GM19467 (cell line): ENCODE measurements around the gene FGGY.
"Not testable (repeated sequence)": the region's sequence is repeated elsewhere in the genome, so short reads cannot be mapped to it uniquely, and the experiment has no call there.

Experiments
- ATAC-seq: cut with Tn5 transposase; IDR thresholded peaks from one replicate; pipeline ENCODE4 v1.9.1; 2021; ENCODE audit warnings: mild to moderate bottlenecking, moderate library complexity; ENCODE audit not compliant: unreplicated experiment

FGGY gene

DNA sequence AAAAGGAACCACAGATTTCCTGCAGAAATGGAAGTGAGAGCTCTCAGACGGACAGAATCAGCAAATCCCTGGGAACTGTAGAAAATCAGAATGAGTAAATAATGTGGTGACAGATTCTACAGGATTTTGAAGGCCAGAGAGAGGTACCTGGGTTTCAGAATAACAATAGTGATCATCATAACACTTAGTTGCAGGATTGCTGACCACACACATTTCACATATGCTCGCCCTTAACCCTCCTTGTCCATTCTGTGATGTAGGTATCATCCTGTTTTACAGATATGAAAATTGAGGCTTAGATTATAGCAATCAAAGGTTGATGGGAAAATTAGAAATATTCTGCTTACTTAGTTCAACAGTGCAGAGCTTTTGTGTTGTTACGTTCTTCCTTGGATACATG, 419.9 kb downstream of the FGGY start:
- no peak for ATAC-seq

GRCh38 chr1:59718064-59718988, 421.4 kb downstream of the FGGY start:
- no peak for ATAC-seq

DNA sequence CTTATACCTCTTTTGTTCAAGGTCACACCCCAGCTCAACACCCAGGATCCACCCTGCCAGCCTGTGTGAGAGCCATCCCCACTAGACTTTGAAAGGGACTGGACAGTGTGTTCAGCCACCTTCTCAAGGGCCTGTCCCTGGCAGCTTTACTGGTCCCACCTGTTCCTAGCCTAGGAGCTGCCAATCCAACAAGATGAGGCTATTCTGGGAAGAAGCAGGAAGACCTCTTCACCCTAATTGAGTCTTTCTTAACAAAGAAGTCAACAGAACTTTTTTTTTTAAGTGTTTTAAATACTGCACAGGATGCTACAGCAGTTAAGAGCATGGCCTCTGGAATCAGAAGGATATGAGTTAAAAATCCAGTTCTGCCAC, 422.1 kb downstream of the FGGY start:
- ATAC-seq, result no peak

GRCh38 chr1:59720326-59721115, 423.6 kb downstream of the FGGY start:
- no peak for ATAC-seq

DNA sequence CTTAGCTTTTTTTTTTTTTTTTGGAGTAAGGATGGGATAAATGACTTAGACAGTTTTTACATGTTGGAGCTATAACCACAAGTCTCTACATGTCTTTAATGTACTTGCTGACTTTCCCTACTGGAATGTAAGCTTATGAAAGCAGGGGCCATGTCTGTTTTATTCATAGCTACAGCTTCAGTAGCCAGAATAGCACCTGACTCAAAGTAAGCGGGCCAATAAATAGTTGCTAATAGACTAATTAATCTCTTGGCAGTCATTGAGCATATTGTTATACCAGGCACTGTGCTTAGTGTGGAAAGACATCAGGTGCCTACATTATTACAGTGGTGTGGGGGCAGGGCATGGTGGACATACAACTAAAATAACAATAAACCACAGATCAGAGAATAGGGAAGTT, 433.4 kb downstream of the FGGY start:
- no peak for ATAC-seq

- no peak for ATAC-seq
Observed at GRCh38 chr1:59730759-59731478, 434.0 kb downstream of the FGGY start.

GRCh38 chr1:59731591-59731990, 434.7 kb downstream of the FGGY start:
- no peak for ATAC-seq

DNA sequence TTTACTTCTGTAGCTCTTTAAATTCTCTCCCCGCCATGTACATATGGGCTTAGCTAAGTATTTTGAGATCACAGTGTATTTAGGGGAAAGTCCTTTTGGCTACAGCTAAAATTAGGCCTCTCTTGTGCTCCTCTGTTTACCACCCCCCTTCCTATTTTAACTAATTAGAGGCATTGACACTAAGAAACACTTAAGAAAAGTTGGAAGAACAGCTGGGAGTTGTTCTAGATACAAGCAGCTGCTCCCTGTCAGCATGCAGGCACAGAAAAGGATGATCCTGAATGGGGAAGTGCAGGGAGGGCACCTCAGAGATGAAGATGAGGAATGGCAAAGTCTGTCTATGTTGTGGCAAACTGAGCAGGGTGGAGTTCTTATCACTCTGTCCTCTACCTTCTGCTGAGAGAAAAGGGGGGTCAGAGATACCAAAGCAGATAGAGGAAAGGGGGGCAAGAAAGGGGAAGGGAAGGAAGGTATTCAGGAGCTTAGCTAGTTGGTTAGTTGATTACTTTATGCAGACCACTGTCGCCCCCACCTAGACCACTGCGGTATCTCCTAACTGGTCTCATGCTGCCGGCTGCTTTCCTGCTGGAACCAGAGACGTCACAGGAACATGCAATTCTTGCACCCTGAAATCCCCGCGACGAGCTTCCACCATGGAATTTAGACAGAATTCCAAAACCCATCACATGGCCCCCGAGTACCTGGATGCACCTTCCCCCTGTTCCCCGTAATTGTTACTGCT, 435.5 kb downstream of the FGGY start:
- ATAC-seq, result no peak

- no peak for ATAC-seq
Observed at GRCh38 chr1:59733443-59734141, 436.7 kb downstream of the FGGY start.

DNA sequence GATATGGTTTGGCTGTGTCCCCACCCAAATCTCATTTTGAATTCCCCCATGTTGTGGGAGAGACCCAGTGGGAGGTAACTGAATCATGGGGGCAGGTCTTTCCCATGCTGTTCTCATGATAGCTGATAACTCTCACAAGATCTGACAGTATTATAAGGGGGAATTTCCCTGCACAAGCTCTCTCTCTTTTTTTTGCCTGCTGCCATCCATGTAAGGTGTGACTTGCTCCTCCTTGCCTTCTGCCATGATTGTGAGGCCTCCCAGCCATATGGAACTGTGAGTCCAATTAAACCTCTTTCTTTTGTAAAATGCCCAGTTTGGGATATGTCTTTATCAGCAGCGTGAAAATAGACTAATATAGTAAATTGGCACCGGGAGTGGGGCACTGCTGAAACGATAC, 439.0 kb downstream of the FGGY start:
- ATAC-seq, result not testable (repeated sequence)

DNA sequence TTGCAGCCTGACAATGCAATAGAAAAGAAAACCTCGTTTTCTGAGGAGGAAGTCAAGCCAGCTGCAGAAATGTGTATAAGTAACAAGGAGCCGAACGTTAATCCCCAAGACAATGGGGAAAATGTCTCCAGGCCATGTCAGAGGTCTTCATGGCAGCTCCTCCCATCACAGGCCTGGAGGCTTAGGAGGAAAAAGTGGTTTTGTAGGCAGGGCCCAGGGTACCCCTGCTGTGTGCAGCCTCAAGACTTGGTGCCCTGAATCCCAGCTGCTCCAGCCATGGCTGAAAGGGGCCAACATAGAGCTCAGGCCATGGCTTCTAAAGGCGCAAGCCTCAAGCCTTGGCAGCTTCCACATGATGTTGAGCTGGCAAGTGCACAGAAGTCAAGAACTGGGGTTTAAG, 439.9 kb downstream of the FGGY start:
- no peak for ATAC-seq

DNA sequence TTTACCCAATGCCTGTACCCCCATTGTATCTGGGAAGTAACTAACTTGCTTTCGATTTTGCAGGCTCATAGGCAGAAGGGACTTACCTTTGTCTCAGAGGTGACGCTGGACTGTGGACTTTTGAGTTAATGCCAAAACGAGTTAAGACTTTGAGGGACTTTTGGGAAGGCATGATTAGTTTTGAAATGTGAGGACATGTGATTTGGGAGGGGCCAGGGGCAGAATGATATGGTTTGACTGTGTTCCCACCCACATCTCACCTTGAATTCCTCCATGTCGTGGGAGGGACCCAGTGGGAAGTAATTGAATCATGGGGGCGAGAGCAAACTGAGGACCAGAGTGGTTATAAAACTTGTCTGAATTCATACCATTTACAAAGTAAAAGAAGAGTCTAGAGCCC, 440.7 kb downstream of the FGGY start:
- ATAC-seq, result no peak

DNA sequence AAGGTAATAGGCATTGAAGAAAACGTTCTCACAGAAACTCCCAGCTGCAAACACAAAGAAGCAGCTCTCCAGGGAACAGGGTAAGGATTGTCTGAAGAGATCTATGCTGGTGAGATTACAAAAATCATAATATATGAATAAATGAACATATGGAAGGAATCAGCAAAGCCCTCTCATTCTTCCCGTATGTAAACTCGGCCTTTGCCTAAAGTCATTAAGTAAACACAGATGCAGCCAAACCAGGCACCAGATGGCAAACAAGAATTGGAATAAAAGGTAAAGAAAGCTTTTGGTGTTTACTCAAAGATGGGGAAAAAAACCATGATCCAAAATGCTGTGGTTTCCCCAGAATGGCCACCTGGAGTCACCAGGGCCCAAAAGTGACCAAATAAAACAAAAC, 441.3 kb downstream of the FGGY start:
- no peak for ATAC-seq

GRCh38 chr1:59738591-59739015, 441.7 kb downstream of the FGGY start:
- no peak for ATAC-seq

DNA sequence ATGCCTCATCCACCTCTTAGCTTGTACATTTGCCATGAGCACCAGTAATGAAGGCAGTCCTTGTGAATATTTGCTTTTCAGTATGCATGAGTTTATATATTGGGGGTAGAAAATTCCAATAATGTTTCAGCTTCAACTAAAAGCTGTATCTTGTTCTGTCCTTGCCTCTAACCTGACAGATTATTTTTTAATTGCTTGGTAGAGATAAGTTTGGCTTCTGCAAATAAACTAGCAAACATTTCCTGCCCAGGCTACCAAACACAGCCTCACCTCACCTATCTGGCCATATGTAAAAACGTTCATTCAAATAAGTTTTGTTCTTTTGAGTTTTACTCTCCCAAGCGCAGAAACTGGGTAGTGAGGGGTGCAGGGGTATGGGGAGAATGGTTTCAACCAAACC, 442.2 kb downstream of the FGGY start:
- ATAC-seq, result no peak

- ATAC-seq, result no peak
Observed at GRCh38 chr1:59742526-59742925, 445.6 kb downstream of the FGGY start.

- no peak for ATAC-seq
Observed at GRCh38 chr1:59743324-59744091, 446.6 kb downstream of the FGGY start.

- ATAC-seq, result no peak
Observed at GRCh38 chr1:59747420-59748024, 450.6 kb downstream of the FGGY start.

DNA sequence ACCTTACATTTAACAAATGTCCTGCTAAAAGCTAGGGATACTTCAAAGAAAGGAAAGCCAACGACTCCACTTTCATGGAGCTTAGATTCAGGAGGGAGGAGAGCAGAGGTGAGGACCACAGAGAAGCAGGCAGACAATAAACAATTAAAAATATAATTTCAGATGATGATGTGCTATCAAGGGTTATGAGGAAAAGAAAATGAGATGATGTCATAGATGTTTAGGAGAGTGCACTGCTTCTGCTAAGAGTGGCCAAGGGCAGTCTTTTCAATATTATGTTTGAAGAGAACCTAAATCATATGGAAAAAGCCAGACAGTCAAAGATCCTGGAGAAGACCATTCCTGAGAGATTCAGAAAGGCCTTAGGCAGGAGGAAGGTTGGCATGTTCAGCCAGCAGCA, 451.2 kb downstream of the FGGY start:
- no peak for ATAC-seq
